GM06990 (cell line): Measurements from ENCODE around the gene OSER1.

Source experiments
- DNase-seq: peaks from one replicate; pipeline ENCODE4 v3.0.0-alpha.2; 2011; ENCODE audit not compliant: insufficient read length; ENCODE audit errors: extremely low read depth
- H3K27me3 ChIP-seq: replicated peaks from 2 replicates; pipeline ENCODE4 v1.6.0; 2011; ENCODE audit warnings: low read length; ENCODE audit not compliant: control insufficient read depth, insufficient read depth
- H3K36me3 ChIP-seq: 2 replicates; pipeline ENCODE4 v1.5.1; 2011; ENCODE audit warnings: low read length; ENCODE audit not compliant: control insufficient read depth, insufficient read depth
- H3K4me3 ChIP-seq: replicated peaks from 2 replicates; pipeline ENCODE4 v1.5.1; 2011; ENCODE audit warnings: low read depth, mild to moderate bottlenecking, control low read depth, low read length
- CTCF ChIP-seq: IDR thresholded peaks from 2 replicates; pipeline ENCODE4 v1.5.1; 2011; ENCODE audit warnings: low read length, control low read depth, mild to moderate bottlenecking, inconsistent platforms; ENCODE audit not compliant: insufficient read depth, poor library complexity, severe bottlenecking

The OSER1 gene

GRCh38 chr20:44218446-44218845 is 7.9 kb upstream of the OSER1 start:
- no peak for TF ChIP-seq CTCF
- no peak for DNase-seq
- H3K36me3 ChIP-seq, result no peaks in the 10 kb centered on the region
- no peak overlapping the region for H3K4me3 ChIP-seq
- no peaks in the 10 kb centered on the region for H3K27me3 ChIP-seq

GRCh38 chr20:44217342-44218092 is 6.9 kb upstream of the OSER1 start:
- peak; percentile 95 for TF ChIP-seq CTCF
- H3K27me3 ChIP-seq, result no peaks in the 10 kb centered on the region
- DNase-seq, result no peak
- no peak overlapping the region for H3K4me3 ChIP-seq
- no peaks in the 10 kb centered on the region for H3K36me3 ChIP-seq

GRCh38 chr20:44215125-44215524 is 4.6 kb upstream of the OSER1 start:
- Histone ChIP-seq H3K36me3 (no peaks in the 10 kb centered on the region), H3K4me3 (no peak overlapping the region), H3K27me3 (no peaks in the 10 kb centered on the region)
- peak; percentile 18 for DNase-seq
- peak; percentile 86 for TF ChIP-seq CTCF

GRCh38 chr20:44212792-44213191 is 2.2 kb upstream of the OSER1 start:
- TF ChIP-seq CTCF, result no peak
- H3K36me3 ChIP-seq, result no peaks in the 10 kb centered on the region

GRCh38 chr20:44211177-44212039 is 837 bp upstream of the OSER1 start:
- Histone ChIP-seq H3K4me3 (peak overlapping the region; percentile 81), H3K27me3 (no peaks in the 10 kb centered on the region), H3K36me3 (no peaks in the 10 kb centered on the region)
- no peak for DNase-seq
- no peak for TF ChIP-seq CTCF

More at GRCh38 chr20:44212792-44213191, 2.2 kb upstream of the OSER1 start:
- Histone ChIP-seq H3K4me3 (no peak overlapping the region), H3K27me3 (no peaks in the 10 kb centered on the region)
- DNase-seq, result no peak
